Psoas muscle (tissue), 8 donors: ENCODE measurements around the gene ZC3H13. TPM values are rescaled to one million over a fixed set of nuclear protein-coding genes. Genes with fewer than 3 reads are reported as not detected.

Experiments
- ATAC-seq, 4 donors: fragments of 200-7000 bp; cut with Tn5 transposase; one replicate each; pipeline ENCODE4 v1.9.1; 2020; ENCODE audit warnings: moderate library complexity in 3 of 4, mild to moderate bottlenecking in 2 of 4
- DNase-seq, 2 donors: peaks; one replicate each; pipeline ENCODE4 v3.0.0-alpha.2; 2020
- H3K27ac ChIP-seq: fragments of 200-600 bp; one replicate; pipeline ENCODE4 v1.8.0; 2022
- H3K27me3 ChIP-seq, 3 donors: fragments of 200-600 bp in 1 of 3; one replicate each; pipeline versions ENCODE4 v1.6.1 to v1.8.0; 2013 to 2022; ENCODE audit warnings: low read length in 2 of 3, mild to moderate bottlenecking in 2 of 3, moderate library complexity in 1 of 3; ENCODE audit not compliant: insufficient read depth in 3 of 3
- H3K36me3 ChIP-seq, 2 donors: fragments of 200-600 bp in 1 of 2; one replicate each; pipeline versions ENCODE4 v1.6.1 to v1.8.0; 2013 to 2022; ENCODE audit warnings: low read depth in 1 of 2, mild to moderate bottlenecking in 1 of 2, moderate library complexity in 1 of 2; ENCODE audit not compliant: insufficient read depth in 1 of 2
- H3K4me1 ChIP-seq: fragments of 200-600 bp; one replicate; pipeline ENCODE4 v1.8.0; 2022
- H3K4me3 ChIP-seq: fragments of 200-600 bp; one replicate; pipeline ENCODE4 v1.8.0; 2022; ENCODE audit warnings: mild to moderate bottlenecking
- H3K9me3 ChIP-seq: fragments of 200-600 bp; one replicate; pipeline ENCODE4 v1.8.0; 2022
- WGBS, 3 donors: extraction: QIAGEN DNeasy Blood & Tissue Kit; methylation state at CpG; one replicate each; pipeline versions ENCODE4 v1.1.6 to v1.1.7; 2013; 5-methylcytosine and 5-hydroxymethylcytosine counted together
- intact Hi-C, 2 donors: fragments of 100-400 bp; cut with DNase I; formaldehyde crosslinking; loops; one replicate each; pipeline versions ENCODE4 v1.11.0 to v1.14.2; 2022
- polyA plus RNA-seq, 3 donors: library from polyadenylated mRNA; stranded (reverse); fragments of 200-250 nt; gene quantifications; one replicate each; pipeline ENCODE4 v1.2.3, GENCODE V29; 2013
- total RNA-seq, 4 donors: library from RNA; stranded (reverse); fragmentation: NEBNext Ultra II Directional in 2 of 4; extraction: Animal tissue kit (Norgen Biotek cat#: 25700) in 2 of 4; gene quantifications; one replicate each; pipeline versions ENCODE4 v1.2.1 to v1.2.4, GENCODE V29; 2021 to 2023
- TF ChIP-seq, protein P1 (sequence below): fragments of 200-600 bp; IDR thresholded peaks from one replicate; pipeline ENCODE4 v1.8.0; 2022; ENCODE audit warnings: antibody characterized with exemption
- donor health status: healthy with polysubstance abuse.
- donor health status: DM: no; HTN: no; CAD: no; lungs with moderate emphysema.
- donor health status: Bipolar disorder and iron deficiency.
- donor health status: healthy.
- donor health status: DM: yes; HTN: yes; CAD: no.
- donor health status: DM: no; HTN: no; CAD: no.
- donor health status: DM: no; HTN: no; CAD: no.
- donor health status: DM: yes; HTN: yes; CAD: no.

The ZC3H13 gene
- total and polyA plus RNA-seq, 7 donors = 6.8 to 31.6 (median 25.4) TPM

DNA sequence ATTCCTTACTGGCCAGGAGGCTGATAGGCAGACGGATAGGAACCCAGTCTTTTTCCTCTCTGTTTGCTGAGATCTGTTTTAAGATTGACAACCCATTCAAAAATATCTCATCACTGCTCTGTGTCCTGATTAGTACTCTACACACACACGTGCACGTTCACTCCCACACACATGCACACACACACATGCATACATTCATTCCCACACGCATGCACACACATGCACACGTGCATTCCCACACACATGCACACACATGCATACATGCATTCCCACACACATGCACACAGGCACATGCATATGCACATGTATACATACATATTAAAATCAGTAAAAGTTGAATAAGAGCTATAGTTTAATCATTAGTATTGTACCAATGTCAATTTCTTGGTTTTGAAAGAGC lies 120.4 kb downstream of the ZC3H13 start:
- no peaks in the 10 kb centered on the region for H3K9me3 ChIP-seq
- no peak for ATAC-seq
- intact Hi-C loops = no loop called here
- TF ChIP-seq, protein P1, sequence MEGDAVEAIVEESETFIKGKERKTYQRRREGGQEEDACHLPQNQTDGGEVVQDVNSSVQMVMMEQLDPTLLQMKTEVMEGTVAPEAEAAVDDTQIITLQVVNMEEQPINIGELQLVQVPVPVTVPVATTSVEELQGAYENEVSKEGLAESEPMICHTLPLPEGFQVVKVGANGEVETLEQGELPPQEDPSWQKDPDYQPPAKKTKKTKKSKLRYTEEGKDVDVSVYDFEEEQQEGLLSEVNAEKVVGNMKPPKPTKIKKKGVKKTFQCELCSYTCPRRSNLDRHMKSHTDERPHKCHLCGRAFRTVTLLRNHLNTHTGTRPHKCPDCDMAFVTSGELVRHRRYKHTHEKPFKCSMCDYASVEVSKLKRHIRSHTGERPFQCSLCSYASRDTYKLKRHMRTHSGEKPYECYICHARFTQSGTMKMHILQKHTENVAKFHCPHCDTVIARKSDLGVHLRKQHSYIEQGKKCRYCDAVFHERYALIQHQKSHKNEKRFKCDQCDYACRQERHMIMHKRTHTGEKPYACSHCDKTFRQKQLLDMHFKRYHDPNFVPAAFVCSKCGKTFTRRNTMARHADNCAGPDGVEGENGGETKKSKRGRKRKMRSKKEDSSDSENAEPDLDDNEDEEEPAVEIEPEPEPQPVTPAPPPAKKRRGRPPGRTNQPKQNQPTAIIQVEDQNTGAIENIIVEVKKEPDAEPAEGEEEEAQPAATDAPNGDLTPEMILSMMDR = no peak
- H3K4me1 ChIP-seq = no peaks in the 10 kb centered on the region
- no peak for DNase-seq
- 58 to 78% (median 63%) methylated on average over 5 of the region's 5 CpGs for whole genome bisulfite sequencing, 3 donors
- no peak overlapping the region for H3K27ac ChIP-seq
- peaks cover 0 to 3% (median 0%) of the 10 kb centered on the region in 3 donors for H3K27me3 ChIP-seq
- H3K4me3 ChIP-seq = no peak overlapping the region
- no peaks in the 10 kb centered on the region for H3K36me3 ChIP-seq

DNA sequence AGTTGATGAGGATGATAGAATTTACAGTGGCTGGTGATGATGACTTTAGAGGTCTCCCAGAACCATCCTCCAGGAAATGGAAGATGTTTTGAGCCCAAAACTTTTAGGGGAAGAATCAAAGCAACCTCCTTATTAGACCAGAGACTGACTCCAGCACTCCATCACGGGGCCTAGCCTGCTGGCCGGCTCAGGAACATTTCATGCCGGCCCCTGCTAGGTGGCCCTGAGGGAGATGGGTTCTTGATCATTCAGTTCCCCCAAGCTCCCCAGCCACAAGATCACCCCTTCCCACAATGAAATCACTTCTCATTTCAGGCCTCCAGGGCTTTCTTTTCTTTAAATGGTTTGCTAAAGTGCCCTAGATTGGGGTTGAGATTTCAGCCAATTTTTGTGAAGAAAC lies 121.3 kb downstream of the ZC3H13 start:
- no peak overlapping the region for H3K27ac ChIP-seq
- 83 to 90% (median 89%) methylated on average over 3 of the region's 3 CpGs for WGBS, 3 donors
- H3K36me3 ChIP-seq = no peaks in the 10 kb centered on the region
- H3K4me3 ChIP-seq = no peak overlapping the region
- DNase-seq (no peak), ATAC-seq (no peak)
- no peaks in the 10 kb centered on the region for H3K4me1 ChIP-seq
- no peaks in the 10 kb centered on the region for H3K9me3 ChIP-seq
- H3K27me3 ChIP-seq = peaks cover 0 to 3% (median 0%) of the 10 kb centered on the region in 3 donors
- TF ChIP-seq, protein P1 = no peak
- intact Hi-C loops = no loop called here

DNA sequence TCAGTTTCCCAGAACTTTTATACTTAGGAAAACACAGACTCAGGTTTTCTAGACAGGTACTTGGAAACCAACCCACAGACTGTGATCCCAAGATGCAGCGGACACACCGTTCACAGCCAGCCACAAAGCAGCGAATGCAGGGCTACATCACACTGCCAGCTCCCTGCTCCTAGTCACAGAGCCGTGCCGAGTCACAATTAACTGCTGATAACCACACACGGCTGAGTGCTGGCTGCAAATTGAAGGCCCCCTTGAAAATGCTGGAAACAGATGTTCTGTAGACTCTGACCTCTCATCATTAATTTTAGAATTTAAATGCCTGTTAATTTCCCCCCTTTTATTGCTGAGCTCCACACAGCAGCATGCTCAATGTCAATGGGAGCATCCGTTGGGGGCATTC lies 122.4 kb downstream of the ZC3H13 start:
- WGBS, 3 donors = 68 to 72% (median 71%) methylated on average over 7 of the region's 7 CpGs
- no peak for DNase-seq
- Histone ChIP-seq H3K36me3 (no peaks in the 10 kb centered on the region), H3K4me3 (no peak overlapping the region), H3K27me3 (peaks cover 0 to 3% (median 0%) of the 10 kb centered on the region in 3 donors), H3K27ac (no peak overlapping the region), H3K4me1 (no peaks in the 10 kb centered on the region), H3K9me3 (no peaks in the 10 kb centered on the region)
- no peak for ATAC-seq
- intact Hi-C loops = no loop called here
- TF ChIP-seq, protein P1 = no peak

DNA sequence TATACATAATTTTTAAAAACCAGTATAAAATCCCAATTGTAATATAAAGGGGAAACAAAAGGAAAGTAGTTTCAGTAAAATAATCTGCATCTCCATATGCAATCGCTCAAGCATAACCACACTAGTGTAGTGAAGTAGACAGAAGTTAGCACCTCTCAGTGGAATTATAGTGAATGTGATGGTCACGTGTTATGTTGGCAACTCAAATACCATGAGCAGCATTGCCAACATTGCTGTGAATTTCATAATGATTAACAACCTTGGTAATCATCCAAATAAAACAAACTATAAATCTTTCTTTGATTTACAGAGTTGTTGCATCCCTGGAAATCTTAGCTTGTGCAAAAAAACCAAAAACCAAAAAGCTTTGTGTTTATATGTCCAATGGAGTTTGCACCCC lies 123.7 kb downstream of the ZC3H13 start:
- no peaks in the 10 kb centered on the region for H3K36me3 ChIP-seq
- H3K9me3 ChIP-seq = no peaks in the 10 kb centered on the region
- no peak for DNase-seq
- no peaks in the 10 kb centered on the region for H3K4me1 ChIP-seq
- TF ChIP-seq, protein P1 = no peak
- no peak overlapping the region for H3K27ac ChIP-seq
- WGBS, 3 donors = 48 to 60% (median 49%) methylated on average over 2 of the region's 2 CpGs
- intact Hi-C loops = no loop called here
- H3K4me3 ChIP-seq = no peak overlapping the region
- peaks cover 0 to 3% (median 0%) of the 10 kb centered on the region in 3 donors for H3K27me3 ChIP-seq
- no peak for ATAC-seq

DNA sequence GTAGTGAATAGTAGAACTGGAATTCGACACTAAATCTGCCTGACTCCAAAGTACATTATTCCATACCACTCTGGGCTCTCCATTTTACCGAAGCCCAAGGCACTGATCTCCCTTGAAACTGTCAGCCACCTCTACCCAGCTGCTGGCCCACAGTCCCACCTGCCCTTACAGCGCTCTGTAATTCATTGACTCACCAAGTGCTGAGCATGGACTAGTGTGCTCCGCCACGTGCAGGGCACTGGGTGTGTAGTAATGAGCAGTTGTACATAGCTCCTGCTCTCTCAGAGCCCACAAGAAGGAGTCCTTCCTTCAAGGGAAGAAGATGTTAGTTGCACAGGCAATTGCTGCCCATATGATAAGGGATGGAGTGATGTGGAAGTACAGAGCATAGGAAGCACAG lies 124.4 kb downstream of the ZC3H13 start:
- TF ChIP-seq, protein P1 = no peak
- Histone ChIP-seq H3K4me1 (no peaks in the 10 kb centered on the region), H3K27ac (no peak overlapping the region), H3K4me3 (no peak overlapping the region), H3K9me3 (no peaks in the 10 kb centered on the region), H3K36me3 (no peaks in the 10 kb centered on the region), H3K27me3 (no peaks in the 10 kb centered on the region)
- 88 to 96% (median 90%) methylated on average over 5 of the region's 5 CpGs for WGBS, 3 donors
- DNase-seq = no peak
- intact Hi-C loops = no loop called here
- ATAC-seq = no peak
